ENCODE measurements around the gene EPS8L2. TPM values are rescaled to one million over a fixed set of nuclear protein-coding genes. Genes with fewer than 3 reads are reported as not detected.

EPS8L2 gene
- total and polyA plus RNA-seq, 2 of the 13 experiments (the other 11 are each of a cell fraction or from before 2014, with no cell fraction given) = 89.3 to 416 TPM

DNA sequence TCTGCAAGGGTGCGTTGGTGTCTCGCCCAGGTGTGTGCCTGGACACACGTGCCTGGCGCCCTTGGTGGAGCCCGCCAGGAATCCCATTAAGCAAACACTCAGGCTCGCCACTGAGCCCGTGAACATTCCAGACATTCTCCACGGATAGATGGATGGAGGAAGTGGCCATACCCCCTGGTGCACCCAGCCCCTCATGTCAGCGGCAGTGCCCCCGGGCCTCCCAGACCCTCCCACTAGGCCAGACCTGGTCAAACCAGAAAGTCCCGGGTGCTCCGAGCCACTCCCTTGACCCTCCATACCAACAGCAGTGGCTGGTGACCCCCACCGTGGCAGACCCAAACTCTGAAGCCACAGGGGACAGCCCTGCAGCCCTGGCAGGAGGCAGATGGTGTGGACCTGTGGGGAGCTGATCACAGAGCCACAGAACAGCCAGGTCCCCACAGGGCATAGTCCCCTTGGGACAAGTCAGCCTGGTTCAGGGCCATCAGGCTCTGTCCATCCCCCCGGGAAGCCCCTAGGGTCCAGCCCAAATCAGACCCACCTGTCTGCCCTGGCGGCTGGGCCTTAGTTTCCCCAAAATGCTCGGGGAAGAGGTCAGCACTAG lies 1.9 kb downstream of the EPS8L2 start (continued):
- no peak for TF ChIP-seq ZNF572 (CRISPR knock-in tag; IDR thresholded peaks at IDR 0.05)

DNA sequence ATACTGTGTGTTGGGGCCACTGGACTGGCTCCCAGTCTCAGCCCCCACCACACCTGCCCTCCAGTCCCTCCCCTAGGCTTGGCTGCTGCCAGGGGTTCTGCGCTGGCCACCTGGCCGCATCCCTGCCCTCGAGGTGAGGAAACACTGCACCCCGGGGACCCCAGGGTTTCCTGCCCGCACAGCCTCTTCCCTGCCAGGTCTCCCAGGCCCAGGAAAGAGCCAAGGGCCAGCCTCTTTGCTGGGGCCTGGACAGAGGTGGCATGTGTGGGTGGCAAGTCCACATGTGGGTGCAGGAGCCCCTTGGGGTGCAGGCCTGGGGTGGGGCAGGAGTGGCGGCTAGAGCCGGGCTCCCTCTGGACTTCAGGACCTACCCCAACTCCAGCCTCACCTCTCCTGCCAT lies 2.5 kb downstream of the EPS8L2 start:
- peaks cover 74% of the 10 kb centered on the region for H3K4me1 ChIP-seq (ENCODE audit: insufficient read depth, low read length)
- peaks cover 41% of the 10 kb centered on the region for H3K79me2 ChIP-seq (ENCODE audit: insufficient read depth, low read length)
- peak overlapping the region; percentile 83 for H3K4me2 ChIP-seq (ENCODE audit: low read depth, low read length)
- peak overlapping the region in 1 of 3 experiments; percentile 94; a peak in 1 of 6 replicates for H3K4me3 ChIP-seq (replicated peaks in 1 of 3; ENCODE audit: insufficient read depth in 1 of 3, low read depth in 2 of 3, low read length in 3 of 3)
- FAIRE-seq (no peak), DNase-seq (ENCODE audit: low spot score) (no peak), ATAC-seq (no peak)
- POLR2A ChIA-PET = interaction anchor here (7.9 kb wide), 1 partner anchor 12 kb away, joined by 191 read pairs; the partner anchor contains the start of genes DEAF1 and TMEM80
- H2AFZ ChIP-seq (ENCODE audit: low read length) = no peak overlapping the region
- H4K20me1 ChIP-seq (ENCODE audit: insufficient read depth, low read length) = 0 out of 2 replicates have a peak, but pooled peaks cover 5% of the 10 kb centered on the region
- no peaks in the 10 kb centered on the region; a peak in 1 of 5 replicates for H3K27me3 ChIP-seq (ENCODE audit: control insufficient read depth in 1 of 2, insufficient read depth in 2 of 2, low read length in 2 of 2)
- peak overlapping the region; percentile 96 for H3K27ac ChIP-seq (ENCODE audit: extremely low read length, insufficient read depth, low read length)
- no peaks in the 10 kb centered on the region; a peak in 1 of 5 replicates for H3K36me3 ChIP-seq (replicated peaks in 1 of 2; ENCODE audit: control insufficient read depth in 1 of 2, insufficient read depth in 2 of 2, low read length in 2 of 2)
- intact Hi-C loops (cut with micrococcal nuclease; ENCODE audit: unreplicated experiment) (loop anchor here (10.0 kb wide), 1 partner anchor 54 kb away; no protein-coding TSS in a partner anchor), in situ Hi-C loops (cut with HindIII; ENCODE audit: extremely low pct_ligation_motif_present, low pct_unique_long_range_greater_than_20kb) (no loop called here)
- no peaks in the 10 kb centered on the region for H3K9me3 ChIP-seq (ENCODE audit: low read length)
- CTCF ChIA-PET (ENCODE audit: low intra/inter-chr PET ratio, low total read pairs) = no interaction called here
- 87% methylated on average over 3 of the region's 7 CpGs for WGBS (ENCODE audit: low lambda C conversion rate)
- no TSS peak for BruUV-seq (replicated peaks)
- H3K9ac ChIP-seq (ENCODE audit: insufficient read depth, low read depth, low read length) = peak overlapping the region; percentile 92; the same call in 1 of the 2 replicates
- TF ChIP-seq ZEB1 (IDR thresholded peaks at IDR 0.05; ENCODE audit: insufficient replicate concordance, low read depth) (no peak), ZNF616 (CRISPR knock-in tag; IDR thresholded peaks at IDR 0.05; ENCODE audit: low read depth) (peak; percentile 38; the same call in 1 of the 2 replicates), AGO1 (IDR thresholded peaks at IDR 0.05; ENCODE audit: low read depth, low read length, poor library complexity, severe bottlenecking) (peak; percentile 20), FOXP1 (IDR thresholded peaks at IDR 0.05) (no peak), FOXP1 (CRISPR knock-in tag; IDR thresholded peaks at IDR 0.05) (no peak), AGO2 (optimal IDR thresholded peaks at IDR 0.05; ENCODE audit: low read depth, low read length) (peak; percentile 32), ZNF354B (CRISPR knock-in tag; IDR thresholded peaks at IDR 0.05) (no peak), ZSCAN25 (CRISPR knock-in tag; IDR thresholded peaks at IDR 0.05) (peak; percentile 89; the same call in 1 of the 2 replicates)
- TF ChIP-seq, protein P1, sequence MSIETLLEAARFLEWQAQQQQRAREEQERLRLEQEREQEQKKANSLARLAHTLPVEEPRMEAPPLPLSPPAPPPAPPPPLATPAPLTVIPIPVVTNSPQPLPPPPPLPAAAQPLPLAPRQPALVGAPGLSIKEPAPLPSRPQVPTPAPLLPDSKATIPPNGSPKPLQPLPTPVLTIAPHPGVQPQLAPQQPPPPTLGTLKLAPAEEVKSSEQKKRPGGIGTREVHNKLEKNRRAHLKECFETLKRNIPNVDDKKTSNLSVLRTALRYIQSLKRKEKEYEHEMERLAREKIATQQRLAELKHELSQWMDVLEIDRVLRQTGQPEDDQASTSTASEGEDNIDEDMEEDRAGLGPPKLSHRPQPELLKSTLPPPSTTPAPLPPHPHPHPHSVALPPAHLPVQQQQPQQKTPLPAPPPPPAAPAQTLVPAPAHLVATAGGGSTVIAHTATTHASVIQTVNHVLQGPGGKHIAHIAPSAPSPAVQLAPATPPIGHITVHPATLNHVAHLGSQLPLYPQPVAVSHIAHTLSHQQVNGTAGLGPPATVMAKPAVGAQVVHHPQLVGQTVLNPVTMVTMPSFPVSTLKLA (IDR thresholded peaks at IDR 0.05) = peak; percentile 21; the same call in 1 of the 2 replicates
- TF ChIP-seq, protein P2, sequence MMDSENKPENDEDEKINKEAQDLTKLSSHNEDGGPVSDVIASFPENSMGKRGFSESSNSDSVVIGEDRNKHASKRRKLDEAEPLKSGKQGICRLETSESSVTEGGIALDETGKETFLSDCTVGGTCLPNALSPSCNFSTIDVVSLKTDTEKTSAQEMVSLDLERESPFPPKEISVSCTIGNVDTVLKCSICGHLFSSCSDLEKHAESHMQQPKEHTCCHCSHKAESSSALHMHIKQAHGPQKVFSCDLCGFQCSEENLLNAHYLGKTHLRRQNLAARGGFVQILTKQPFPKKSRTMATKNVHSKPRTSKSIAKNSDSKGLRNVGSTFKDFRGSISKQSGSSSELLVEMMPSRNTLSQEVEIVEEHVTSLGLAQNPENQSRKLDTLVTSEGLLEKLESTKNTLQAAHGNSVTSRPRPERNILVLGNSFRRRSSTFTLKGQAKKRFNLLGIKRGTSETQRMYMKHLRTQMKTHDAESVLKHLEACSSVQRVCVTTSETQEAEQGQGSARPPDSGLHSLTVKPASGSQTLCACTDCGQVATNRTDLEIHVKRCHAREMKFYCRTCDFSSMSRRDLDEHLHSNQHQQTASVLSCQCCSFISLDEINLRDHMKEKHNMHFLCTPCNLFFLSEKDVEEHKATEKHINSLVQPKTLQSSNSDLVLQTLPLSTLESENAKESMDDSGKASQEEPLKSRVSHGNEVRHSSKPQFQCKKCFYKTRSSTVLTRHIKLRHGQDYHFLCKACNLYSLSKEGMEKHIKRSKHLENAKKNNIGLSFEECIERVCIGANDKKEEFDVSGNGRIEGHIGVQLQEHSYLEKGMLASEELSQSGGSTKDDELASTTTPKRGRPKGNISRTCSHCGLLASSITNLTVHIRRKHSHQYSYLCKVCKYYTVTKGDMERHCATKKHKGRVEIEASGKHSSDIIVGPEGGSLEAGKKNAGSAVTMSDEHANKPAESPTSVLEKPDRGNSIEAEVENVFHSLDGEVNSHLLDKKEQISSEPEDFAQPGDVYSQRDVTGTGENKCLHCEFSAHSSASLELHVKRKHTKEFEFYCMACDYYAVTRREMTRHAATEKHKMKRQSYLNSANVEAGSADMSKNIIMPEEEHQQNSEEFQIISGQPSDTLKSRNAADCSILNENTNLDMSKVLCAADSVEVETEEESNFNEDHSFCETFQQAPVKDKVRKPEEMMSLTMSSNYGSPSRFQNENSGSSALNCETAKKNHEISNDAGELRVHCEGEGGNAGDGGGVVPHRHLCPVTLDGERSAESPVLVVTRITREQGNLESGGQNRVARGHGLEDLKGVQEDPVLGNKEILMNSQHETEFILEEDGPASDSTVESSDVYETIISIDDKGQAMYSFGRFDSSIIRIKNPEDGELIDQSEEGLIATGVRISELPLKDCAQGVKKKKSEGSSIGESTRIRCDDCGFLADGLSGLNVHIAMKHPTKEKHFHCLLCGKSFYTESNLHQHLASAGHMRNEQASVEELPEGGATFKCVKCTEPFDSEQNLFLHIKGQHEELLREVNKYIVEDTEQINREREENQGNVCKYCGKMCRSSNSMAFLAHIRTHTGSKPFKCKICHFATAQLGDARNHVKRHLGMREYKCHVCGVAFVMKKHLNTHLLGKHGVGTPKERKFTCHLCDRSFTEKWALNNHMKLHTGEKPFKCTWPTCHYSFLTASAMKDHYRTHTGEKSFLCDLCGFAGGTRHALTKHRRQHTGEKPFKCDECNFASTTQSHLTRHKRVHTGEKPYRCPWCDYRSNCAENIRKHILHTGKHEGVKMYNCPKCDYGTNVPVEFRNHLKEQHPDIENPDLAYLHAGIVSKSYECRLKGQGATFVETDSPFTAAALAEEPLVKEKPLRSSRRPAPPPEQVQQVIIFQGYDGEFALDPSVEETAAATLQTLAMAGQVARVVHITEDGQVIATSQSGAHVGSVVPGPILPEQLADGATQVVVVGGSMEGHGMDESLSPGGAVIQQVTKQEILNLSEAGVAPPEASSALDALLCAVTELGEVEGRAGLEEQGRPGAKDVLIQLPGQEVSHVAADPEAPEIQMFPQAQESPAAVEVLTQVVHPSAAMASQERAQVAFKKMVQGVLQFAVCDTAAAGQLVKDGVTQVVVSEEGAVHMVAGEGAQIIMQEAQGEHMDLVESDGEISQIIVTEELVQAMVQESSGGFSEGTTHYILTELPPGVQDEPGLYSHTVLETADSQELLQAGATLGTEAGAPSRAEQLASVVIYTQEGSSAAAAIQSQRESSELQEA (CRISPR knock-in tag; IDR thresholded peaks at IDR 0.05; ENCODE audit: not compliant biosample characterization) = peak; percentile 18

All from HepG2 (cell line).